Testis (tissue), 2 donors: ENCODE data around the gene TK2.

Experiments
- CTCF ChIP-seq, 3 experiments: fragments of 450-650 bp in 2 of 3; fragments of 200-600 bp in 1 of 3; sonication (generic) in 1 of 3; IDR thresholded peaks; one replicate each; pipeline ENCODE4 v1.5.1; 2016 to 2019; ENCODE audit warnings: antibody characterized with exemption in 3 of 3, mild to moderate bottlenecking in 2 of 3, moderate library complexity in 1 of 3
- POLR2A ChIP-seq: fragments of 450-650 bp; IDR thresholded peaks from one replicate; pipeline ENCODE4 v1.6.1; 2017; ENCODE audit warnings: antibody characterized with exemption, mild to moderate bottlenecking, moderate library complexity

- TF ChIP-seq CTCF (IDR thresholded peaks at IDR 0.05) (no peak), POLR2A (no peak)
Measured at GRCh38 chr16:66502020-66502913, 47.7 kb downstream of the TK2 start.
